K562 (cell line): ENCODE data around the gene ARHGAP26. TPM values are rescaled to one million over a fixed set of nuclear protein-coding genes. Genes with fewer than 3 reads are reported as not detected.

ENCODE experiments used
- ATAC-seq: fragments of 200-7000 bp; cut with Tn5 transposase; 3 replicates; pipeline ENCODE4 v1.9.1; 2020; ENCODE audit warnings: moderate library complexity
- BruUV-seq: library from RNA; stranded (reverse); fragments of 400-500 nt; replicated peaks from 2 replicates; lab custom pipeline; 2021; lab: Mats Ljungman, UMichigan
- CTCF ChIA-PET: fragments of 300-600 bp; formaldehyde crosslinking; extraction: SDS; loops from one replicate; lab custom pipeline; 2021; ENCODE audit warnings: low intra/inter-chr PET ratio; lab: Yijun Ruan, JAX
- POLR2A ChIA-PET: fragments of 300-600, 350-650 bp; sonication (Branson Sonifier 250); formaldehyde crosslinking; extraction: SDS; loops from one replicate; lab custom pipeline; 2021; ENCODE audit warnings: antibody characterized with exemption, inconsistent platforms; lab: Yijun Ruan, JAX
- DNase-seq, 4 experiments: peaks; one replicate each; pipeline versions ENCODE4 v3.0.0 to v3.0.0-alpha.2; 2011 to 2018; ENCODE audit warnings: low spot score in 3 of 4, mixed read lengths in 3 of 4; ENCODE audit errors: extremely low read depth in 1 of 4
- FAIRE-seq: peaks from 2 replicates; lab custom pipeline; 2011; peaks lifted over from hg19 to GRCh38; lab: Jason Lieb, UNC
- H2AFZ ChIP-seq: 2 replicates; pipeline ENCODE4 v1.6.0; 2011; ENCODE audit warnings: low read depth, low read length, control low read depth, inconsistent platforms
- H3K27ac ChIP-seq: fragments of 200-600 bp; 3 replicates; pipeline ENCODE4 v1.8.0; 2011; ENCODE audit warnings: low read depth, mild to moderate bottlenecking, control low read depth, inconsistent platforms, low read length, moderate library complexity, mixed read lengths; ENCODE audit errors: extremely low read depth
- H3K27me3 ChIP-seq, 2 experiments: fragments of 300-600 bp in 1 of 2; 2 replicates in 1 of 2; 3 replicates in 1 of 2; pipeline versions ENCODE4 v1.6.0 to v1.8.0; 2011; ENCODE audit warnings: inconsistent platforms in 2 of 2, low read length in 2 of 2, mild to moderate bottlenecking in 1 of 2, mixed read lengths in 1 of 2, moderate library complexity in 1 of 2; ENCODE audit not compliant: control insufficient read depth in 2 of 2, insufficient read depth in 2 of 2
- H3K36me3 ChIP-seq: fragments of 300-600 bp; 3 replicates; pipeline ENCODE4 v1.8.0; 2011; ENCODE audit warnings: mild to moderate bottlenecking, low read length, inconsistent platforms; ENCODE audit not compliant: control insufficient read depth, insufficient read depth
- H3K4me1 ChIP-seq, 2 experiments: fragments of 200-600 bp in 1 of 2; replicated peaks in 1 of 2; 2 replicates in 1 of 2; 3 replicates in 1 of 2; pipeline versions ENCODE4 v1.5.1 to v1.8.0; 2011; ENCODE audit warnings: inconsistent platforms in 2 of 2, low read length in 2 of 2, mild to moderate bottlenecking in 1 of 2, mixed read lengths in 1 of 2, moderate library complexity in 1 of 2; ENCODE audit not compliant: control insufficient read depth in 2 of 2, insufficient read depth in 2 of 2
- H3K4me2 ChIP-seq: 2 replicates; pipeline ENCODE4 v1.6.1; 2011; ENCODE audit warnings: low read length, control low read depth, inconsistent platforms, mixed read lengths; ENCODE audit not compliant: insufficient read depth
- H3K4me3 ChIP-seq: fragments of 200-600 bp; sonication (generic), shearing (Covaris generic); 2 replicates; pipeline ENCODE4 v1.5.1; 2016; ENCODE audit warnings: control low read depth, inconsistent platforms
- H3K79me2 ChIP-seq: fragments of 200-600 bp; 3 replicates; pipeline ENCODE4 v1.8.0; 2011; ENCODE audit warnings: low read length, inconsistent platforms; ENCODE audit not compliant: control insufficient read depth, insufficient read depth
- H3K9ac ChIP-seq, 2 experiments: 2 replicates each; pipeline versions ENCODE4 v1.6.0 to v1.6.1; 2011; ENCODE audit warnings: low read depth in 2 of 2, low read length in 2 of 2, control low read depth in 1 of 2, inconsistent platforms in 1 of 2, mild to moderate bottlenecking in 1 of 2, mixed read lengths in 1 of 2; ENCODE audit not compliant: insufficient read depth in 1 of 2
- H3K9me1 ChIP-seq: one replicate; pipeline ENCODE4 v1.6.0; 2011; ENCODE audit warnings: inconsistent platforms, mild to moderate bottlenecking, low read length, moderate library complexity; ENCODE audit not compliant: control insufficient read depth, insufficient read depth
- H3K9me3 ChIP-seq: replicated peaks from 2 replicates; pipeline ENCODE4 v1.5.1; 2011; ENCODE audit warnings: low read depth, low read length, inconsistent platforms; ENCODE audit not compliant: control insufficient read depth, insufficient read depth
- H4K20me1 ChIP-seq: replicated peaks from 2 replicates; pipeline ENCODE4 v1.6.1; 2011; ENCODE audit warnings: low read length, inconsistent platforms, mixed read lengths; ENCODE audit not compliant: control insufficient read depth, insufficient read depth
- CBX8 ChIP-seq: fragments of 200-600 bp; sonication (generic); IDR thresholded peaks from 2 replicates; pipeline ENCODE4 v1.6.1; 2012; ENCODE audit warnings: borderline replicate concordance, mixed run types, low read depth, mild to moderate bottlenecking, moderate library complexity, mixed read lengths, low read length, control low read depth, inconsistent platforms; ENCODE audit not compliant: poor library complexity, severe bottlenecking; ENCODE audit errors: extremely low read depth
- E2F3 ChIP-seq: fragments of 250-450 bp; sonication (Bioruptor Pico); IDR thresholded peaks from 2 replicates; pipeline ENCODE4 v1.4.0; 2020; ENCODE audit warnings: mild to moderate bottlenecking
- EHMT2 ChIP-seq: fragments of 450-650 bp; IDR thresholded peaks from 2 replicates; pipeline ENCODE4 v1.6.1; 2018; ENCODE audit warnings: antibody characterized with exemption
- ETV5 ChIP-seq: sonication (generic); formaldehyde crosslinking; IDR thresholded peaks from 2 replicates; pipeline ENCODE4 v1.4.0; 2020; ENCODE audit warnings: low read depth, mild to moderate bottlenecking, missing genetic modification reagents
- GATA2 ChIP-seq: sonication (generic); formaldehyde crosslinking; IDR thresholded peaks from 2 replicates; pipeline ENCODE4 v1.4.0; 2020; ENCODE audit warnings: mild to moderate bottlenecking, missing genetic modification reagents
- HDAC3 ChIP-seq: fragments of 450-650 bp; IDR thresholded peaks from 2 replicates; pipeline ENCODE4 v1.6.1; 2018; ENCODE audit warnings: borderline replicate concordance, mild to moderate bottlenecking, moderate library complexity; ENCODE audit not compliant: partially characterized antibody
- HDGF ChIP-seq: fragments of 450-650 bp; IDR thresholded peaks from 2 replicates; pipeline ENCODE4 v1.6.1; 2016
- ILK ChIP-seq: fragments of 450-650 bp; IDR thresholded peaks from 2 replicates; pipeline ENCODE4 v1.6.1; 2016; ENCODE audit warnings: missing genetic modification characterization, low read depth, mild to moderate bottlenecking, missing compliant biosample characterization, moderate library complexity, borderline replicate concordance
- MEF2A ChIP-seq: IDR thresholded peaks from 2 replicates; pipeline ENCODE4 v1.6.1; 2011; ENCODE audit warnings: low read depth, mild to moderate bottlenecking, low read length, moderate library complexity; ENCODE audit not compliant: control insufficient read depth
- NCOA1 ChIP-seq: fragments of 450-650 bp; IDR thresholded peaks from 2 replicates; pipeline ENCODE4 v1.6.1; 2016; ENCODE audit warnings: low read depth
- PHF21A ChIP-seq: fragments of 450-650 bp; IDR thresholded peaks from 2 replicates; pipeline ENCODE4 v1.6.1; 2017; ENCODE audit warnings: low read depth, borderline replicate concordance
- SRSF1 ChIP-seq: fragments of 200-400 bp; formaldehyde crosslinking; IDR thresholded peaks from 2 replicates; pipeline ENCODE4 v1.6.1; 2017; ENCODE audit warnings: mild to moderate bottlenecking, low read depth, low read length, moderate library complexity
- TEAD4 ChIP-seq, 2 experiments: sonication (generic) in 1 of 2; formaldehyde crosslinking in 1 of 2; IDR thresholded peaks; 2 replicates each; pipeline versions ENCODE4 v1.6.1 to v1.8.0; 2012 to 2022; ENCODE audit warnings: borderline replicate concordance in 1 of 2, inconsistent platforms in 1 of 2, low read length in 1 of 2, mild to moderate bottlenecking in 1 of 2, missing genetic modification reagents in 1 of 2
- WHSC1 ChIP-seq: IDR thresholded peaks from one replicate; pipeline ENCODE4 v1.6.1; 2012; ENCODE audit warnings: low read length, control low read depth, inconsistent platforms
- ZFP30 ChIP-seq: fragments of 250-450 bp; sonication (Bioruptor Pico); IDR thresholded peaks from 2 replicates; pipeline ENCODE4 v1.8.0; 2022; ENCODE audit warnings: moderate library complexity, mild to moderate bottlenecking, inconsistent platforms, borderline replicate concordance
- ZNF12 ChIP-seq: sonication (generic); formaldehyde crosslinking; IDR thresholded peaks from 2 replicates; pipeline ENCODE4 v1.4.0; 2020; ENCODE audit warnings: mild to moderate bottlenecking, missing genetic modification reagents
- ZZZ3 ChIP-seq: fragments of 450-650 bp; IDR thresholded peaks from 2 replicates; pipeline ENCODE4 v1.6.1; 2016; ENCODE audit warnings: antibody characterized with exemption, mild to moderate bottlenecking, moderate library complexity
- WGBS: fragments of 100-300 bp; shearing (Covaris generic); methylation state at CpG from one replicate; pipeline ENCODE4 v1.1.6; 2016; ENCODE audit warnings: low coverage, mixed read lengths; ENCODE audit not compliant: insufficient coverage; ENCODE audit errors: missing lambda C conversion rate; 5-methylcytosine and 5-hydroxymethylcytosine counted together
- in situ Hi-C: fragments of 300-500 bp; cut with MboI; formaldehyde crosslinking; loops from 4 replicates; pipeline ENCODE4 v1.15.0; 2018; ENCODE audit warnings: inconsistent platforms, mixed read lengths
- intact Hi-C: fragments of 100-400 bp; cut with micrococcal nuclease; formaldehyde crosslinking; loops from 2 replicates; pipeline ENCODE4 v1.14.2; 2022
- polyA plus RNA-seq, 8 experiments: library from polyadenylated mRNA; depleted of rRNA in 4 of 8; stranded (reverse) in 5 of 8; unstranded in 3 of 8; fragments of >200 nt; fragmentation: Nextera tagmentation in 2 of 8; fragmentation: Illumina TruSeq in 1 of 8; extraction: Ambion mirVana in 2 of 8; extraction: Trizol in 1 of 8; gene quantifications; 2 replicates each; pipeline versions ENCODE4 v1.2.1 to v1.2.3, GENCODE V29; 2011 to 2014; ENCODE audit warnings: inconsistent platforms in 1 of 8, missing spikeins in 1 of 8
- total RNA-seq, 7 experiments: library from RNA; depleted of rRNA in 6 of 7; stranded (reverse); fragments of >200 nt in 6 of 7; fragmentation: Illumina TruSeq in 2 of 7; extraction: Trizol in 2 of 7; gene quantifications; 2 replicates each; pipeline versions ENCODE4 v1.2.1 to v1.2.3, GENCODE V29; 2011 to 2021; ENCODE audit warnings: low replicate concordance in 1 of 7
- TF ChIP-seq, protein P1 (sequence below): fragments of 250-450 bp; sonication (Bioruptor Pico); IDR thresholded peaks from 2 replicates; pipeline ENCODE4 v1.5.0; 2021
- TF ChIP-seq, protein P2 (sequence below): fragments of 250-450 bp; sonication (Bioruptor Pico); IDR thresholded peaks from 2 replicates; pipeline ENCODE4 v1.4.0; 2020; ENCODE audit warnings: mild to moderate bottlenecking, moderate library complexity

The ARHGAP26 gene
- total and polyA plus RNA-seq, 9 of the 15 experiments (the other 6 are each of a cell fraction or from before 2014, with no cell fraction given) = 0.13 to 1.1 (median 0.55) TPM

DNA sequence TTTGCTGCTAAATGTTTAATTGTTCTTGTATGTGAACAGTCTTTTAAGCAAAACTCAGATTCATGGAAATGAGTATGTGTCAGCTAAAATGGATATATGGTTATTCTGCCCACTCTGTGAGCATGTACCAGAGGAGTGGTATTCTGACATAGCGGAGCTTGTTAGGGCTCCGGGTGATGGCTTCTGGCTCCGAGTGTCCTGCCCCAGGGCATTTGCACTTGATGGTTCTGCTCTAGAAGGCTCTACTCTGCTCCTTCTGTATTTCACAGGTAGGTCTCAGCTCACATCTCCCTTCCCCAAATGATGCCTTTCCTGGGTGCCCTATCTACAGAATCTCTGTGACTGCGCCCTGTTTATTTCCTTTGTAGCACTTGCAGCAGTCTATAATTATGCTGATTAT is 113.3 kb downstream of the ARHGAP26 start (continued):
- no peak for TF ChIP-seq TEAD4 (IDR thresholded peaks at IDR 0.05; ENCODE audit: low read length)
- no peak for TF ChIP-seq TEAD4 (CRISPR knock-in tag; IDR thresholded peaks at IDR 0.05; ENCODE audit: borderline replicate concordance)
- TF ChIP-seq PHF21A = no peak
- TF ChIP-seq HDAC3 = no peak
- no peak for TF ChIP-seq HDGF
- no peak for TF ChIP-seq MEF2A

DNA sequence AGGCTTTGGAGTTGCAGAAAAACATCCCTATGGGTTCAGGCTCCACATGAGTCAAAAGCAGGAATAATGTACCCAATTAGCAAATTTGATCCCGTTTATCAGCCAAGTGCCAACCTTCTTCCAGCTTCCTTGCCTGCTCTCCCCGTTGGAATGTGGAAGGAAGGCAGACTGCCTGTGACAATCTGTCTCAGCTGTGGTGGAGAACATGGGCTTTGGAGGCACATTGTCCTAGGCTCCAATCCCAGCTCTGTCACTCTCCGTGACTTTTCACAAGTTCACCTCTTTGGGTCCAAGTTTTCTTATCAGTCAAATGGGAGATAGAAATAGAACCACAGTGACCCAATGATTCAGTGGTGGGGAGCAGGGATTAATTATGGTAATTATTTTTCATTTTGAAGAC is 113.9 kb downstream of the ARHGAP26 start:
- H4K20me1 ChIP-seq = no peaks in the 10 kb centered on the region
- no peak overlapping the region for H3K27ac ChIP-seq
- WGBS = 0% methylated on average over 3 of the region's 3 CpGs
- no TSS peak for BruUV-seq
- no peak for FAIRE-seq
- no peaks in the 10 kb centered on the region for H3K9me1 ChIP-seq
- H2AFZ ChIP-seq = no peak overlapping the region
- no peak overlapping the region for H3K9ac ChIP-seq
- H3K4me2 ChIP-seq = no peak overlapping the region
- intact Hi-C loops = loop anchor here (10.0 kb wide), 2 partner anchors 299 to 729 kb away; no protein-coding TSS in a partner anchor
- H3K4me3 ChIP-seq = no peak overlapping the region
- no peaks in the 10 kb centered on the region for H3K36me3 ChIP-seq
- no peaks in the 10 kb centered on the region for H3K4me1 ChIP-seq
- CTCF ChIA-PET = no interaction called here
- POLR2A ChIA-PET = no interaction called here
- no peaks in the 10 kb centered on the region for H3K9me3 ChIP-seq
- no peak for ATAC-seq
- in situ Hi-C loops = no loop called here
- no peaks in the 10 kb centered on the region; a peak in 1 of 5 replicates for H3K27me3 ChIP-seq
- H3K79me2 ChIP-seq = no peaks in the 10 kb centered on the region
- no peak for DNase-seq
- TF ChIP-seq GATA2 (CRISPR knock-in tag) (no peak), ZZZ3 (no peak), WHSC1 (no peak), ZNF12 (CRISPR knock-in tag) (no peak), E2F3 (CRISPR knock-in tag) (no peak), CBX8 (no peak), SRSF1 (no peak), ZFP30 (CRISPR knock-in tag) (no peak), EHMT2 (no peak), ILK (tag) (no peak), NCOA1 (no peak), ETV5 (no peak)
- TF ChIP-seq, protein P1, sequence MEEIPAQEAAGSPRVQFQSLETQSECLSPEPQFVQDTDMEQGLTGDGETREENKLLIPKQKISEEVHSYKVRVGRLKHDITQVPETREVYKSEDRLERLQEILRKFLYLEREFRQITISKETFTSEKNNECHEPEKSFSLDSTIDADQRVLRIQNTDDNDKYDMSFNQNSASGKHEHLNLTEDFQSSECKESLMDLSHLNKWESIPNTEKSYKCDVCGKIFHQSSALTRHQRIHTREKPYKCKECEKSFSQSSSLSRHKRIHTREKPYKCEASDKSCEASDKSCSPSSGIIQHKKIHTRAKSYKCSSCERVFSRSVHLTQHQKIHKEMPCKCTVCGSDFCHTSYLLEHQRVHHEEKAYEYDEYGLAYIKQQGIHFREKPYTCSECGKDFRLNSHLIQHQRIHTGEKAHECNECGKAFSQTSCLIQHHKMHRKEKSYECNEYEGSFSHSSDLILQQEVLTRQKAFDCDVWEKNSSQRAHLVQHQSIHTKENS (CRISPR knock-in tag) = no peak
- TF ChIP-seq, protein P2, sequence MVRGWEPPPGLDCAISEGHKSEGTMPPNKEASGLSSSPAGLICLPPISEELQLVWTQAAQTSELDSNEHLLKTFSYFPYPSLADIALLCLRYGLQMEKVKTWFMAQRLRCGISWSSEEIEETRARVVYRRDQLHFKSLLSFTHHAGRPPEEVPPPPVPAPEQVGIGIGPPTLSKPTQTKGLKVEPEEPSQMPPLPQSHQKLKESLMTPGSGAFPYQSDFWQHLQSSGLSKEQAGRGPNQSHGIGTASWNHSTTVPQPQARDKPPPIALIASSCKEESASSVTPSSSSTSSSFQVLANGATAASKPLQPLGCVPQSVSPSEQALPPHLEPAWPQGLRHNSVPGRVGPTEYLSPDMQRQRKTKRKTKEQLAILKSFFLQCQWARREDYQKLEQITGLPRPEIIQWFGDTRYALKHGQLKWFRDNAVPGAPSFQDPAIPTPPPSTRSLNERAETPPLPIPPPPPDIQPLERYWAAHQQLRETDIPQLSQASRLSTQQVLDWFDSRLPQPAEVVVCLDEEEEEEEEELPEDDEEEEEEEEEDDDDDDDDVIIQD (CRISPR knock-in tag) = no peak
